Loucy (cell line): ENCODE measurements around the gene LNPEP.

Source experiments
- EZH2phosphoT487 ChIP-seq: fragments of 200-600 bp; IDR thresholded peaks from 2 replicates; pipeline ENCODE4 v1.6.1; 2018; ENCODE audit warnings: antibody characterized with exemption, mild to moderate bottlenecking, moderate library complexity, borderline replicate concordance
- TF ChIP-seq, protein P1 (sequence below): fragments of 200-600 bp; sonication (generic); conservative IDR thresholded peaks from 2 replicates; pipeline ENCODE4 v1.5.1; 2014; ENCODE audit warnings: mild to moderate bottlenecking, antibody characterized with exemption, low read length

- TF ChIP-seq, protein P1, sequence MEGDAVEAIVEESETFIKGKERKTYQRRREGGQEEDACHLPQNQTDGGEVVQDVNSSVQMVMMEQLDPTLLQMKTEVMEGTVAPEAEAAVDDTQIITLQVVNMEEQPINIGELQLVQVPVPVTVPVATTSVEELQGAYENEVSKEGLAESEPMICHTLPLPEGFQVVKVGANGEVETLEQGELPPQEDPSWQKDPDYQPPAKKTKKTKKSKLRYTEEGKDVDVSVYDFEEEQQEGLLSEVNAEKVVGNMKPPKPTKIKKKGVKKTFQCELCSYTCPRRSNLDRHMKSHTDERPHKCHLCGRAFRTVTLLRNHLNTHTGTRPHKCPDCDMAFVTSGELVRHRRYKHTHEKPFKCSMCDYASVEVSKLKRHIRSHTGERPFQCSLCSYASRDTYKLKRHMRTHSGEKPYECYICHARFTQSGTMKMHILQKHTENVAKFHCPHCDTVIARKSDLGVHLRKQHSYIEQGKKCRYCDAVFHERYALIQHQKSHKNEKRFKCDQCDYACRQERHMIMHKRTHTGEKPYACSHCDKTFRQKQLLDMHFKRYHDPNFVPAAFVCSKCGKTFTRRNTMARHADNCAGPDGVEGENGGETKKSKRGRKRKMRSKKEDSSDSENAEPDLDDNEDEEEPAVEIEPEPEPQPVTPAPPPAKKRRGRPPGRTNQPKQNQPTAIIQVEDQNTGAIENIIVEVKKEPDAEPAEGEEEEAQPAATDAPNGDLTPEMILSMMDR: no peak
- no peak for TF ChIP-seq EZH2phosphoT487
These were observed 5.3 kb upstream of the LNPEP start for GRCh38 chr5:96930589-96930988.
